ENCODE data around the gene LMOD1.
A peak's percentile ranks its signal among the peaks of the same experiment; 100 is the strongest.
"Not testable (repeated sequence)": the region's sequence is repeated elsewhere in the genome, so short reads cannot be mapped to it uniquely, and the experiment has no call there.

LMOD1 gene

DNA sequence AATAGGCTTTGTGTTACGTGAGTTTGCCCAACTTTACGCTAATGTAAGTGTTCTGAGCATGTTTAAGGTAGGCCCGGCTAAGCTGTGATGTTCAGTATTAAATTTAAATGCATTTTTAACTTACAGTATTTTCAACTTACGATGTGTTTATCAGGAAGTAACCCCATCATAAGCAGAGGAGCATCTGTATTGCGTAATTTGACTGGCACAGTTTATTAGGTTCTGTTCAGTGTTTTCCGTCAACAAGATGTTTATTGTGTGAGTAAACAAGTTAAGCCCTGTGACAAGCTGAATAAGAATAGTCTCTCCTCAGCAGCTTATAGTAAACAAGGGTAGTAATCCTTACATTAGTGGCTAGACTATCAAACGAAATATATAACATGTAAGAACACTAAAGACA is 84.9 kb downstream of the LMOD1 start:
- TF ChIP-seq, protein P1, sequence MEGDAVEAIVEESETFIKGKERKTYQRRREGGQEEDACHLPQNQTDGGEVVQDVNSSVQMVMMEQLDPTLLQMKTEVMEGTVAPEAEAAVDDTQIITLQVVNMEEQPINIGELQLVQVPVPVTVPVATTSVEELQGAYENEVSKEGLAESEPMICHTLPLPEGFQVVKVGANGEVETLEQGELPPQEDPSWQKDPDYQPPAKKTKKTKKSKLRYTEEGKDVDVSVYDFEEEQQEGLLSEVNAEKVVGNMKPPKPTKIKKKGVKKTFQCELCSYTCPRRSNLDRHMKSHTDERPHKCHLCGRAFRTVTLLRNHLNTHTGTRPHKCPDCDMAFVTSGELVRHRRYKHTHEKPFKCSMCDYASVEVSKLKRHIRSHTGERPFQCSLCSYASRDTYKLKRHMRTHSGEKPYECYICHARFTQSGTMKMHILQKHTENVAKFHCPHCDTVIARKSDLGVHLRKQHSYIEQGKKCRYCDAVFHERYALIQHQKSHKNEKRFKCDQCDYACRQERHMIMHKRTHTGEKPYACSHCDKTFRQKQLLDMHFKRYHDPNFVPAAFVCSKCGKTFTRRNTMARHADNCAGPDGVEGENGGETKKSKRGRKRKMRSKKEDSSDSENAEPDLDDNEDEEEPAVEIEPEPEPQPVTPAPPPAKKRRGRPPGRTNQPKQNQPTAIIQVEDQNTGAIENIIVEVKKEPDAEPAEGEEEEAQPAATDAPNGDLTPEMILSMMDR (conservative IDR thresholded peaks at IDR 0.05; ENCODE audit: low read length) = no peak
- no peak overlapping the region for H3K4me3 ChIP-seq (ENCODE audit: low read length)
- no peak for DNase-seq (ENCODE audit: low read depth)

DNA sequence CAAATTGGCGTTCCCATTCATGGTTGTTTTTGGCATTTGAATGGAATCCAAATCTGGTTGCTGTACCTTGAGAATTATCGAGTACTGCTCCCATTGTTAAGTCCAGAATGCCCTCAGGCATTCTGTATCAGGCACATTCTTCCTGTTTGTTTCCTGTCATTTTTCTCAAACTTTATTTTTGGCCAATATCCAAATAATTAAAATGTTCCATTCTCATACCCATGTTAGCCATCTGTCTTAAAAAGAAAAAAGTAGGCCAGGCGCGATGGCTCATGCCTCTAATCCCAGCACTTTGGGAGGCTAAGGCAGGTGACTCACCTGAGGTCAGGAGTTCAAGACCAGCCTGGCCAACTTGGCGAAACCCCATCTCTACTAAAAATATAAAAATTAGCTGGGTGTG is 86.9 kb downstream of the LMOD1 start:
- DNase-seq (ENCODE audit: low read depth) = no peak
- TF ChIP-seq, protein P1 (conservative IDR thresholded peaks at IDR 0.05; ENCODE audit: low read length) = no peak
- no peak overlapping the region for H3K4me3 ChIP-seq (ENCODE audit: low read length)

DNA sequence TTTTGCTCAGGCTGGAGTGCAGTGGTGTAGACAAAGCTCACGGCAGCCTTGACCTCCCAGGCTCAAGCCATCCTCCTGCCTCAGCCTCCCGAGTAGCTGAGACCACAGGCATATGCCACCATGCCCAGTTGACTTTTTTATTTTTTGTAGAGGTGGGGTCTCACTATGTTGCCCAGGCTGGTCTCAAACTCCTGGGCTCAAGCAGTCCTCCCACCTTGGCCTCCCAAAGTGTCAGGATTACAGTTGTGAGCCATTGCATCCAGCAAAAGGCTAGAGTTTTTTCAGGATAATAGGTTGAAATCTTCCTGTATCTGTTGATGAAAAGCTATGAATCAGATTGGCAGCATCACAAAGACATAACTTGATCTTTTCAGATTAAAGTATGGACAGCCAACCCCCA is 89.6 kb downstream of the LMOD1 start:
- H3K4me3 ChIP-seq (ENCODE audit: low read length) = not testable (repeated sequence)

DNA sequence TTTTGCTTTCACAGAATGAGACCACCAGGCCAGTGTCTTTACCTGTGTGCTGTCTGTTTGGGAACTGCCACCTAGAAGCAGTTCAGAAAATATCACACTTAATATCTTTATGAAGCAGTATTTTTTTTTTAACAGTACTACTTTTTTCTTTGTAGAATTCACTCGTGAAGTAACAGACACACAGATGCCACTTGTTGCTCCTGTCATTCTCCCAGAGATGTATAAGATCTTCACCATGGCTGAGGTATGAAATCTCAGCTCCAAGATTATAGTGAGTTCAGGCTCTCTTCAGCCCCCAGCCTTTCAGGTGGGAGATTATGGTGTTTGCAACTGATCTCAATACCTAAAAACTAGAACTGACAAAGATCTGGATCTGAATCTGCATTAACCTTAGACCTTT is 94.4 kb downstream of the LMOD1 start:
- TF ChIP-seq, protein P1 (conservative IDR thresholded peaks at IDR 0.05; ENCODE audit: low read length) = no peak
- no peak overlapping the region for H3K4me3 ChIP-seq (ENCODE audit: low read length)
- DNase-seq (ENCODE audit: low read depth) = no peak

More for the DNA sequence above, 89.6 kb downstream of the LMOD1 start:
- not testable (repeated sequence) for DNase-seq (ENCODE audit: low read depth)

DNA sequence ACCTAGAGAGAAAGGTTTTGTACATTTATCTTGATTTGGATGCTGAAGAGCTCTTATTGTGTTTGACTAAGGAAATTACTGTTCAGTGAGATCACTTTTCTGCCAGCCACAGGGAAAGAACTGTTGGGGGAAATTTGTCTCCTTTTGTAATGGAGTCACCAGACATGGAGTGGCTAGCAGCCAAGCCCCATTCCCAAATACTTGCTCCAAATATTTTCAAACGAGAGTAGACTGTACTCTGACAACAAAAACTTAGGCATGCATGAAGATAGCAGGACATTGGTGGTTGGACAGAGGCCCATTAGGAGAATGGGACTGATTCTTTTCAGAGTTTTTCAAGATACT is 96.3 kb downstream of the LMOD1 start:
- TF ChIP-seq, protein P1 (conservative IDR thresholded peaks at IDR 0.05; ENCODE audit: low read length) = no peak
- peak; percentile 94 for DNase-seq (ENCODE audit: low read depth)
- no peak overlapping the region for H3K4me3 ChIP-seq (ENCODE audit: low read length)

DNA sequence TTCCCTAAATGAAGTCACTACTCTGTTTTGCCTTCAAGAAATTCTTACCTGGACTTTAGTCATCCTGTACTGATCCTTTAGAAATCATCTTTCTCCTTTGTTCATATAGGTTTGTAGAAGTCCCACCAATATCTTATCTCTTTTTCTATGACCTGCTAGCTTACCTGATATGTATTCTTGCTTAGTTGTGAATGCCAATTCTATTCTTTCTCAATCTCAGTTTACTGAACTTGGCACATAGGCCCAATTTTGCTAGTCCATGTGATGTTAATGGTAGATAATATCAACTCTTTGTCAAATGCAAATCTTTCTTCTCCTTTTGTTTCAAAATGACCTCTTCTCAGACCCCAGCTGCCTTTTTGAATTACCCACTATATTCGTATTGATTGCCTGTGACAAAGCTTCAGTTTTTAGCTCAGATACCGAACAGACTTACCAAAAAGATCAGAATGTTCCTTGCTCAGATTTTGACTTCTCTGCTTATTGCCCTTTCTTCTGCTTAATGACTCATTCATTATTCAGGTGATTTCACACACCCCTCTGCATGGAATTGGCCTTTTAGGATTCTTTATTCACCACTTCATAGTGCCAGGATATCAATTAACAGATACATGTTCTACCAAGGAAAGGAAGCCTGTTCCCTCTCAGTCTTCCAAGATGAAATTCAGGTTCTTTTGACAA is 96.8 kb downstream of the LMOD1 start:
- DNase-seq (ENCODE audit: low read depth) = no peak
- TF ChIP-seq, protein P1 (conservative IDR thresholded peaks at IDR 0.05; ENCODE audit: low read length) = no peak
- H3K4me3 ChIP-seq (ENCODE audit: low read length) = no peak overlapping the region

DNA sequence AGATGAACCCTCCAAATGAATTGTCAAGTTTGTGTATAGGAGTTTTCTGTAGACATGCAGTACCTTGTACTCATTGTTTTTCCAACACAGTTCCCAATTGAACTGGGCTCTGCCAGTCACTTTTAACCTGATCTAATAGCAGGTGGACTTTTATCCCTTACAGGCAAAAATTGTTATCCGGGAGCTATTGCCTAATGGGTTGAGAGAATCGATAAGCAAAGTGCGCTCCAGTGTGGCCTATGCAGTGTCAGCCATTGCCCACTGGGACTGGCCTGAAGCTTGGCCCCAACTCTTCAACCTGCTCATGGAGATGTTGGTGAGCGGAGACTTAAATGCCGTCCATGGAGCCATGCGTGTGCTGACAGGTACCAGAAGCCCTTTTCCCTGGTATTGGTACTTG is 98.1 kb downstream of the LMOD1 start:
- no peak overlapping the region for H3K4me3 ChIP-seq (ENCODE audit: low read length)
- TF ChIP-seq, protein P1 (conservative IDR thresholded peaks at IDR 0.05; ENCODE audit: low read length) = no peak
- DNase-seq (ENCODE audit: low read depth) = no peak

DNA sequence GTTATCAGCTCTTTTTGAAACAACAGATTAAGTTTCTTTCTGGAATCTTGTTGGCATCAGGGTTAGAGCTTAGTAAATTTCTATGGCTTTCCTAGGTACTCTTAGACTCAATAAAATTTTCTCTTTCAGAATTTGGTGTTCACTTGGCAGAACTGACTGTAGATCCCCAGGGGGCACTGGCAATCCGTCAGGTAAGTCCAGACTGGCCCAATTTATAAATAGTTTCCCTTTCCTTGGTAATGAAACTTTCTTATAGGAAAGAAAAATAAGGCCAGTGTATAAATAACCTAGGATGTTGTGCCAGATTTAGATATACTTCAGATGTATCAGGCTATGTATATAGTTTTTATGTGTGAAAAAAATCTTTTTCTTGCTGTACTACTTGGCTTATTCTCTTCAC is 99.2 kb downstream of the LMOD1 start:
- DNase-seq (ENCODE audit: low read depth) = no peak
- H3K4me3 ChIP-seq (ENCODE audit: low read length) = no peak overlapping the region
- TF ChIP-seq, protein P1 (conservative IDR thresholded peaks at IDR 0.05; ENCODE audit: low read length) = no peak
